HG03045 (cell line): ENCODE measurements around the gene UTS2.

Experiments used
- ATAC-seq: cut with Tn5 transposase; IDR thresholded peaks from one replicate; pipeline ENCODE4 v1.9.1; 2021; ENCODE audit warnings: mild to moderate bottlenecking, moderate library complexity; ENCODE audit not compliant: unreplicated experiment

Gene UTS2

DNA sequence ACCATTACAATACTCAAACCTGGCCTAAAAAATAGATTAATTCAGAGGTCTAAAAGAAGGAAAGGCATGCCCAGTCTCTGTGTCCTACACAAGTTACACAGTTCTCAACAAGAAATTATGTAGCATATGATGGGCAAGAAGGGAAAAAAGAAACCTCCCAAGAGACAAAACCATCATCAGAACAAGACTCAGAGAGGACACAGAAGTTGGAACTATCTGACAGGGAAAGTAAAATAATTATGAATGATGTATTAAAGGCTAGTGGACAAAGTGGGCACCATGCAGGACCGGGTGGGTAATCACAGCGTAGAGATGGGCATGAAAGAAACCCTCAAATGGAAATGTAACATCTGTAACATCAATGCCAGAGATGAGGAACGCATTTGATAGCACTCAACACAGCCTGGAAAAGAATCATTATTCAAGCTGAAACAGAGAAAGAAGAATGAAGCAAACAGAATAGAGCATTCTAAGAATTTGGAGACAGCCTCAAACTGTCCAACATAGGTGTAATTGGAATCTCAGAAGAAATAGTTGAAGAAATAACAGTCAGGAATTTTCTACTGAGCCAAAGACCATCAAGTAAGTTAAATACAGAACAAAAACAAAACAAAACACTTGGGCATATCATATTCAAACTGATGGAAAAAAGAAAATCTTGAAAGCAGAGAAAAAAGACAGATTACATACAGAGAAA is 39.0 kb downstream of the UTS2 start:
- no peak for ATAC-seq

DNA sequence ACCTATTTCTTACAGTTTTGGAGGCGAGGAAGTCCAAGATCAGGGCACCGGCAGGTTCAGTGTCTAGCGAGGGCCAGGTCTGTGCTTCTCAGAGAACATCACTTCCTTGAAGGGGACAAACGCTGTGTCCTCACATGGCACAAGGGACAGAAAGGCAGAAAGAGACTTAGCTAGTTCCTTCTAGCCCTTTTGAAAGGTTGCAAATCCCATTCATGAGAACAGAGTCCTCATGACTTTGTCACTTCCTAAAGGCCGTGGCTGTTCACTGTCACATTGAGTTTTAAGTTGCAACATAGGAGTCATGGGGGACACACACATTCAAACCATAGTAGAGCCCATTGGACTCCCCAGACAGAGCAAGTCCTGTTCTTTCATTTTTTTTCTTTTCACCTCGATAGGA is 41.4 kb downstream of the UTS2 start:
- no peak for ATAC-seq

DNA sequence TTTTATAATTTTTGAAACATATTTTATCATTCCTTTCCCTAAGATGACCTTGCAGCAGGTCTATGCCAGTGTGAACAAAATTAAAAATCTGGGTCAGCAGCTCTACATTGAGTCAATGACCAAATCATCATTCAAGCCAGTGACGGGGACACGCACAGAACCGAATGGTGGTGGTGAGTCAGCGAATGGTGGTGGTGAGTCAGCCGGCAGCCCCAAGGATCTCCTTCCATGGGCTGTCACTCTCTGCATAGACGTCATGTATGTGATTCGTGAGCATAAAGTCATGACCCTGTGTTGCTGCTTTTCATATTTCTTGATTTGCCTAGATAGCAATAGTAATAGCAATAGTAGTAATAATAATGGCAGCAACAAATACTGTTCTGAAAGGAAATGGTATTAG is 42.5 kb downstream of the UTS2 start:
- ATAC-seq: no peak

DNA sequence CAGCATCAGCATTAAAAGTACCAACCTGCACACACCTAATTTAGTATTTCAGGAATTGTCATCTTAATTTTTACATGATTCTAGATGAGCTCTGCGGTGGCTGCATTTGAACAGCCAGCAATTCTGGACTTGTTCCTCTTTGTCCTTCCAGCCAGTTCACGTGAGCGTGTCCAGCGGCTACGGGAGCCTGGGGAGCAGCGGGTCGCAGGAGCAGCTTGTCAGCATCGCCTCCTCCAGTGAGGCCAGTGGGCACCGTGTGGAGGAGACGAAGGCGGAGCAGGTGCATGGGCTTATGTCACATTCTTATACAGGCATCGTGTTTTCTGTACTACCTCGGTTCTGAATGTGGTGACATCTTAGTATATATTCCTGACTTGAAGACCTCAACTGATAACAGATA is 43.1 kb downstream of the UTS2 start:
- ATAC-seq: no peak

DNA sequence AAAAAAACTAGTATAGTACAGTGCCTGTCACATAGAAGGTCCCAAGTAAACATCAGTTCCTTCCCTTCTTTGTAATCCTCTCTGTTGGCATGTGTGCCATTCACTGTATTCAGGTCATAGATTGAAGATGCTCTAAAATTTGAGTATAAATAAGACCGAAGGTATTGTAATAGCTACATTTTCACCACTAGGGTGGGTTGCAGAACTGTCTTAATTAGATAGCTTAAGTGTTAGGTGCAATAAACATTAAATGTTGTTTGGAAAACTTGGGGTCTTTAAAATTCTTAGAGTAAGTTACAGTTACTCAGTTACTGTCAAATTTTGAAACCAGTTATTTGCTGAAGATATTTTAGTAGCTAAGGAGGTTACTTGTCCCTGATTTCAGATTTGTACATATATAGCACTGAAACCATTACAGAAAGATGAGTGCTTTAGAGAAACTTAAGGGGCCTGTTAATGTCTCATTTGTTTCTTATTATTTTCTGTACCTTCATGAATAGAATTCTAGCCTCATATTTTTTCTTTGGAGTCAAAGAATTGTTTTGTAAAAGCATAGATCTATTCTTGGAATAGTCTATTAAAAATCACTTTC is 44.5 kb downstream of the UTS2 start:
- ATAC-seq: no peak

DNA sequence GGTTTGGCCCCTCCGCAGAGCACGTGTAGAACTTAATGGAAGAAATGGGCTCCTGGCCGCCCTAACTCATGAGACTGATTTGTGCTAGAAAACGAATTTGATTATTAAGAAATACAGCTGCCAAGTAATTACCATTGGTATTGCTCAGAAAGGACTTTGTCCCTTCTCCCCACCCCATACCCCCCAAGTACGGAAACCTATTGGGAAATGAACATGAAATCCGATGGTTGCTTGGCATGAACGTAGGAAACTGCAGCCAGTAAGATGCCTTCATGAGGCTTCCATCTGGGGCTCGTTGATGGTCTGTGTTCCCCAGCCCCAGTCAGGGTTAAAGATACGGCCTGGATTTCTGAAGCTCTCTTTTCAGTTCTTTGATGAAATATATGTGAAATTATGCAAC is 47.4 kb downstream of the UTS2 start:
- ATAC-seq: no peak
